Activated gamma-delta T cell treated with Interleukin-2 at 50 U/mL for 16 hours (primary cell): ENCODE measurements around the gene ERMARD.

Experiments
- DNase-seq: peaks from one replicate; pipeline ENCODE4 v3.0.0-alpha.2; 2020

ERMARD gene

GRCh38 chr6:169751242-169752073, at the start of gene ERMARD, which contains the start of gene DYNLT2:
Gene ERMARD, plus strand, starts transcription at chr6:169751622. Its CDS starts 36 bp downstream, at chr6:169751658.
Gene DYNLT2, minus strand, starts transcription at chr6:169751572. Its CDS starts 114 bp downstream, at chr6:169751458.
- DNase-seq, result peak; percentile 90

- peak; percentile 97 for DNase-seq
Observed at GRCh38 chr6:169701954-169702839, 49.2 kb upstream of the ERMARD start, which contains the start of the genes C6orf120 and WDR27. Gene C6orf120, plus strand, starts transcription at chr6:169702126. Its CDS starts 334 bp downstream, at chr6:169702460. Gene WDR27, minus strand, starts transcription at chr6:169702029. Its CDS starts 13,024 bp downstream, at chr6:169689005.

- DNase-seq, result no peak
Observed at GRCh38 chr6:169702840-169703246, 48.6 kb upstream of the ERMARD start.

- no peak for DNase-seq
Observed at GRCh38 chr6:169707772-169708171, 43.6 kb upstream of the ERMARD start.

GRCh38 chr6:169709293-169709692, 42.1 kb upstream of the ERMARD start:
- no peak for DNase-seq

- no peak for DNase-seq
Observed at GRCh38 chr6:169710009-169710408, 41.4 kb upstream of the ERMARD start.

GRCh38 chr6:169714178-169714577, 37.2 kb upstream of the ERMARD start:
- DNase-seq, result no peak

- no peak for DNase-seq
Observed at GRCh38 chr6:169714595-169714994, 36.8 kb upstream of the ERMARD start.

- no peak for DNase-seq
Observed at GRCh38 chr6:169719117-169719516, 32.3 kb upstream of the ERMARD start.

GRCh38 chr6:169720207-169720855, 31.1 kb upstream of the ERMARD start:
- DNase-seq, result no peak

- DNase-seq, result peak; percentile 24
Observed at GRCh38 chr6:169722362-169723199, 28.8 kb upstream of the ERMARD start.

- peak; percentile 63 for DNase-seq
Observed at GRCh38 chr6:169723200-169723909, 28.1 kb upstream of the ERMARD start.

GRCh38 chr6:169723991-169724493, 27.4 kb upstream of the ERMARD start:
- DNase-seq, result peak; percentile 25

- peak; percentile 65 for DNase-seq
Observed at GRCh38 chr6:169724494-169725124, 26.8 kb upstream of the ERMARD start, which contains the start of gene PHF10. Gene PHF10, minus strand, starts transcription at chr6:169724500. Its CDS starts 569 bp downstream, at chr6:169723931.

- DNase-seq, result peak; percentile 6
Observed at GRCh38 chr6:169725125-169726048, 26.0 kb upstream of the ERMARD start.

GRCh38 chr6:169726049-169726400, 25.4 kb upstream of the ERMARD start:
- DNase-seq, result no peak

- DNase-seq, result no peak
Observed at GRCh38 chr6:169726963-169727362, 24.5 kb upstream of the ERMARD start.

- no peak for DNase-seq
Observed at GRCh38 chr6:169729961-169730360, 21.5 kb upstream of the ERMARD start.
